Smooth muscle cell (in vitro differentiated cells): Measurements from ENCODE around the gene EIF3K. TPM values are rescaled to one million over a fixed set of nuclear protein-coding genes. Genes with fewer than 3 reads are reported as not detected.

ENCODE experiments used
- DNase-seq: peaks from one replicate; lab custom pipeline; 2025; ENCODE audit not compliant: unreplicated experiment; lab: John Stamatoyannopoulos, UW
- H2AFZ ChIP-seq: fragments of 200-600 bp; sonication (generic); 2 replicates; pipeline ENCODE4 v1.6.0; 2016; ENCODE audit warnings: antibody characterized with exemption, low read depth, mild to moderate bottlenecking
- H3F3A ChIP-seq: fragments of 200-600 bp; sonication (generic); 2 replicates; pipeline ENCODE4 v1.6.0; 2017; ENCODE audit warnings: antibody characterized with exemption, low read depth
- H3K27ac ChIP-seq: fragments of 200-600 bp; sonication (generic); 2 replicates; pipeline ENCODE4 v1.5.1; 2016; ENCODE audit warnings: low read depth, mild to moderate bottlenecking
- H3K27me3 ChIP-seq: fragments of 200-600 bp; sonication (generic); 2 replicates; pipeline ENCODE4 v1.6.1; 2016; ENCODE audit warnings: low read depth, mild to moderate bottlenecking
- H3K36me3 ChIP-seq: fragments of 200-600 bp; sonication (generic); 2 replicates; pipeline ENCODE4 v1.5.1; 2016; ENCODE audit warnings: low read depth
- H3K4me1 ChIP-seq: fragments of 200-600 bp; sonication (generic); 2 replicates; pipeline ENCODE4 v1.5.1; 2016; ENCODE audit warnings: low read depth
- H3K4me2 ChIP-seq: fragments of 200-600 bp; sonication (generic); 2 replicates; pipeline ENCODE4 v1.6.0; 2016; ENCODE audit warnings: mild to moderate bottlenecking
- H3K4me3 ChIP-seq: fragments of 200-600 bp; sonication (generic); 2 replicates; pipeline ENCODE4 v1.5.1; 2016; ENCODE audit warnings: mild to moderate bottlenecking
- H3K79me2 ChIP-seq: fragments of 200-600 bp; sonication (generic); 2 replicates; pipeline ENCODE4 v1.6.0; 2016; ENCODE audit warnings: low read depth, mild to moderate bottlenecking
- H3K9ac ChIP-seq: fragments of 200-600 bp; sonication (generic); 2 replicates; pipeline ENCODE4 v1.6.0; 2016; ENCODE audit warnings: low read depth
- H3K9me3 ChIP-seq: fragments of 200-600 bp; sonication (generic); replicated peaks from 2 replicates; pipeline ENCODE4 v1.5.1; 2016; ENCODE audit warnings: low read depth
- H4K20me1 ChIP-seq: fragments of 200-600 bp; sonication (generic); 2 replicates; pipeline ENCODE4 v1.6.0; 2016; ENCODE audit warnings: low read depth
- WGBS: methylation state at CpG from one replicate; pipeline ENCODE4 v1.1.7; 2016; ENCODE audit warnings: low lambda C conversion rate; 5-methylcytosine and 5-hydroxymethylcytosine counted together
- polyA plus RNA-seq: library from polyadenylated mRNA; unstranded; fragments of >200 nt; fragmentation: Nextera tagmentation; extraction: Ambion mirVana; gene quantifications from 2 replicates; pipeline ENCODE4 v1.2.1, GENCODE V29; 2016
- total RNA-seq: library from RNA; depleted of rRNA; stranded (reverse); fragments of >200 nt; gene quantifications from 2 replicates; pipeline ENCODE4 v1.2.3, GENCODE V29; 2014
- TF ChIP-seq, protein P1 (sequence below): fragments of 200-600 bp; sonication (generic); IDR thresholded peaks from 2 replicates; pipeline ENCODE4 v1.5.1; 2017; ENCODE audit warnings: borderline replicate concordance, mild to moderate bottlenecking, antibody characterized with exemption; ENCODE audit not compliant: insufficient read depth, poor library complexity, severe bottlenecking

The EIF3K gene
- total and polyA plus RNA-seq, 2 experiments from 2014 or later: 178 to 334 TPM

DNA sequence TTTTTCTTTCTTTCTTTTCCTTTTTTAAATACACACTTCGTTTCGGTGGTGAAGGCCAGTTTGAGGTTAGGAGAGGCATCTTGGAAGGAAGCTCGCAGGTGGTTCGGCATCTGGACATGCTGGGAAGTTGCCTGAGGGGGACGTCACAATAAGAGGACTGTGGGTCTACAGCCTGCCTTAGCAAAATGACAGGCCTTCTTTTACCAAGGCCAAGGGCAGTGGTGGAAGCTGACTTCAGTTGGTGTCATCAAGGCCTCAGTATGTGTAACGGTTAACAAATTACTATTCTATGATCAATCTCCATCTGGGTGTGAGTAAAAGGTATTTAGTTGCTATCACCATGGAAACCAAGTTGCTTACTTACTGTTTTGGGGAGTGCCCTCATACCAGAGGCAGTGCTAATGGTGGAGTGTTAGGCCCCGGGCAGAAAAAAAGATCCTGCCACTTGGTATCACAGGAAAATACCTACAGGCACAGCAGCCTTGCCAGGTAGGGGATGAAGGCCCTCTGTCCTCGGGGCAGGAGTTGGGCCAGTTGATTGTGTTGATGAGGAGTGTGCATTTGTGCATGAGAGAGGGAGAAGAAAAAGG lies 38.7 kb downstream of the EIF3K start:
- WGBS: 44% methylated on average over 8 of the region's 8 CpGs
- H3K9ac ChIP-seq: peak overlapping the region; percentile 98
- H3K36me3 ChIP-seq: no peaks in the 10 kb centered on the region
- H3K4me1 ChIP-seq: peaks cover 47% of the 10 kb centered on the region
- H3K4me2 ChIP-seq: peak overlapping the region; percentile 83
- H3F3A ChIP-seq: peaks cover 52% of the 10 kb centered on the region
- no peaks in the 10 kb centered on the region for H3K27me3 ChIP-seq
- H3K27ac ChIP-seq: peak overlapping the region; percentile 100
- TF ChIP-seq, protein P1, sequence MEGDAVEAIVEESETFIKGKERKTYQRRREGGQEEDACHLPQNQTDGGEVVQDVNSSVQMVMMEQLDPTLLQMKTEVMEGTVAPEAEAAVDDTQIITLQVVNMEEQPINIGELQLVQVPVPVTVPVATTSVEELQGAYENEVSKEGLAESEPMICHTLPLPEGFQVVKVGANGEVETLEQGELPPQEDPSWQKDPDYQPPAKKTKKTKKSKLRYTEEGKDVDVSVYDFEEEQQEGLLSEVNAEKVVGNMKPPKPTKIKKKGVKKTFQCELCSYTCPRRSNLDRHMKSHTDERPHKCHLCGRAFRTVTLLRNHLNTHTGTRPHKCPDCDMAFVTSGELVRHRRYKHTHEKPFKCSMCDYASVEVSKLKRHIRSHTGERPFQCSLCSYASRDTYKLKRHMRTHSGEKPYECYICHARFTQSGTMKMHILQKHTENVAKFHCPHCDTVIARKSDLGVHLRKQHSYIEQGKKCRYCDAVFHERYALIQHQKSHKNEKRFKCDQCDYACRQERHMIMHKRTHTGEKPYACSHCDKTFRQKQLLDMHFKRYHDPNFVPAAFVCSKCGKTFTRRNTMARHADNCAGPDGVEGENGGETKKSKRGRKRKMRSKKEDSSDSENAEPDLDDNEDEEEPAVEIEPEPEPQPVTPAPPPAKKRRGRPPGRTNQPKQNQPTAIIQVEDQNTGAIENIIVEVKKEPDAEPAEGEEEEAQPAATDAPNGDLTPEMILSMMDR: no peak
- no peaks in the 10 kb centered on the region for H3K9me3 ChIP-seq
- no peak overlapping the region for H2AFZ ChIP-seq
- DNase-seq: no peak
- peaks cover 87% of the 10 kb centered on the region for H3K79me2 ChIP-seq
- peaks cover 43% of the 10 kb centered on the region for H4K20me1 ChIP-seq
- no peak overlapping the region for H3K4me3 ChIP-seq

DNA sequence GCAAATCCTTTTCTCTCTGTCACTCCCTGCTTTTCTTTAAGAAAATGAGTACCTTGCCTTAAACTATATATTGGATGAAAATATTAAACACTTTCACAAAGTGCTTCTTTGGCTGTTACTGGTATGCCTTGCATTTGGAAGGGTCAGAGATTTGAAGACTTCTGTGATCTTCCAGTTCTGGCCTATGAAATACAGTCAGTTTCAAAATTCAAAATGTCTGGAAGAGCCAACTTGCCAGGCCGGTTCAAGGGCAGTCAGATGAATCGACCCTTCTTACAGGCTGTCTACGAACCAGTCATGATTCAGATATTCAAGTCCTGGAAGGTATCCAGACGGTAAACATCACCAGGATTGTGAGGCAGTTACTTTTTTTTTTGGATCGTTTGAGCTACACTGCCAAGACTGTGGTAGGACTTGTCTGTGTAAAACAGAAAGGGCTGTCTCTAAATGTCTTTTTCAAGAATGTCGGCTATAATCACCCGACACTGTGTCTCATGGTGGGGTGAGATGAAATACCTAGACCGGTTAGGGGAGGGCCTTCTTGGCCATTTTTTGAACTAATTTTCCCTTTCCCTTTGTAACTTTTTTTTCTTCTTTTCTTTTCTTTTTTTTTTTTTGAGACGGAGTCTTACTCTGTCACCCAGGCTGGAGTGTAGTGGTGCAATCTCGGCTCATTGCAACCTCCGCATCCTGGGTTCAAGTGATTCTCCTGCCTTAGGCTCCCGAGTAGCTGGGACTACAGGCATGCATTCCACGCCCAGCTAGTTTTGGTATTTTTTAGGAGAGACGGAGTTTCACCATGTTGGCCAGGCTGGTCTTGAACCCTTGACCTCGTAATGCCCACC lies 39.7 kb downstream of the EIF3K start:
- H3K4me3 ChIP-seq: peak overlapping the region; percentile 22
- peak overlapping the region; percentile 100 for H3K27ac ChIP-seq
- peaks cover 87% of the 10 kb centered on the region for H3K79me2 ChIP-seq
- H3K9ac ChIP-seq: peak overlapping the region; percentile 98
- peaks cover 43% of the 10 kb centered on the region for H4K20me1 ChIP-seq
- peaks cover 47% of the 10 kb centered on the region for H3K4me1 ChIP-seq
- no peaks in the 10 kb centered on the region for H3K27me3 ChIP-seq
- TF ChIP-seq, protein P1: no peak
- peak overlapping the region; percentile 83 for H3K4me2 ChIP-seq
- peaks cover 46% of the 10 kb centered on the region for H3F3A ChIP-seq
- no peak overlapping the region for H2AFZ ChIP-seq
- H3K36me3 ChIP-seq: no peaks in the 10 kb centered on the region
- no peak for DNase-seq
- H3K9me3 ChIP-seq: no peaks in the 10 kb centered on the region
- WGBS: 21% methylated on average over 15 of the region's 15 CpGs

DNA sequence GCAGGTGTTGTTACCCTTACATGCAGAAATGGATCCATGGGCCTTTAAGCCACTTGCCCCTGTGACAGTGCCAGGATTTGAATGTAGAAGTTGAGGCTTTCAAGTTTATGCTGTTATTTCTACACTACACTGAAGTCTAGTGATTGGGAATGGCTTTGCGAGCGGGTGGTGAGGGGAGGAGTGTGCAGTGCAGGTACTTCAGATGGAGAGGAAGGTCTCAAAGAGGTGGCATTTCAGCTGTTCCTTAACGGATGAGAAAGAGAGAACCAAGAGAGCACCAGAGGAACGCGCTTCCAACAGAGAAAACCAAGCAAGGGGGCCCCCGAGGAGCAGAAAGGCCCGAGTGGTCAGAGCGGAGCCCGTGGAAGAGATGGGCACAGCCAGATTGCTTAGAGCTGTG lies 41.7 kb downstream of the EIF3K start:
- Histone ChIP-seq H3K4me1 (peaks cover 57% of the 10 kb centered on the region), H3K9me3 (no peaks in the 10 kb centered on the region), H3K4me2 (peak overlapping the region; percentile 6), H2AFZ (no peak overlapping the region), H3K4me3 (no peak overlapping the region), H3K27me3 (no peaks in the 10 kb centered on the region), H3K9ac (no peak overlapping the region), H3F3A (peaks cover 37% of the 10 kb centered on the region), H3K36me3 (no peaks in the 10 kb centered on the region), H3K79me2 (peaks cover 87% of the 10 kb centered on the region), H4K20me1 (peaks cover 41% of the 10 kb centered on the region), H3K27ac (peak overlapping the region; percentile 100)
- TF ChIP-seq, protein P1: no peak
- 90% methylated on average over 9 of the region's 9 CpGs for WGBS
- DNase-seq: no peak
